GM21717 (cell line): Measurements from ENCODE around the gene BSND.
"Not testable (repeated sequence)": the region's sequence is repeated elsewhere in the genome, so short reads cannot be mapped to it uniquely, and the experiment has no call there.

ENCODE experiments used
- ATAC-seq: cut with Tn5 transposase; IDR thresholded peaks from one replicate; pipeline ENCODE4 v1.9.1; 2021; ENCODE audit warnings: mild to moderate bottlenecking, moderate library complexity; ENCODE audit not compliant: unreplicated experiment

BSND gene

GRCh38 chr1:55015731-55016620, 17.2 kb downstream of the BSND start:
- no peak for ATAC-seq

GRCh38 chr1:55018395-55018794, 19.7 kb downstream of the BSND start:
- ATAC-seq, result no peak

GRCh38 chr1:55021942-55022546, 23.3 kb downstream of the BSND start:
- peak; percentile 77 for ATAC-seq

GRCh38 chr1:55024163-55024562, 25.4 kb downstream of the BSND start:
- not testable (repeated sequence) for ATAC-seq

GRCh38 chr1:55026682-55027081, 27.9 kb downstream of the BSND start:
- not testable (repeated sequence) for ATAC-seq

GRCh38 chr1:55031098-55031497, 32.4 kb downstream of the BSND start:
- not testable (repeated sequence) for ATAC-seq

- no peak for ATAC-seq
These were observed 34.5 kb downstream of the BSND start for GRCh38 chr1:55033265-55033614.

- ATAC-seq, result no peak
These were observed 35.9 kb downstream of the BSND start for GRCh38 chr1:55034476-55035133.

- no peak for ATAC-seq
These were observed 37.2 kb downstream of the BSND start for GRCh38 chr1:55035904-55036303.

GRCh38 chr1:55037733-55038551, 39.2 kb downstream of the BSND start:
- ATAC-seq, result no peak

GRCh38 chr1:55038552-55038838, 39.8 kb downstream of the BSND start:
- ATAC-seq, result no peak

- ATAC-seq, result no peak
These were observed 40.2 kb downstream of the BSND start for GRCh38 chr1:55038974-55039341.

GRCh38 chr1:55039342-55040082, 40.8 kb downstream of the BSND start, which contains the start of gene PCSK9:
Gene PCSK9, plus strand, starts transcription at chr1:55039548. Its CDS starts 290 bp downstream, at chr1:55039838.
- ATAC-seq, result no peak

- ATAC-seq, result no peak
These were observed 41.6 kb downstream of the BSND start for GRCh38 chr1:55040083-55040932.

- ATAC-seq, result no peak
These were observed 42.3 kb downstream of the BSND start for GRCh38 chr1:55040933-55041494.

GRCh38 chr1:55041613-55042012, 42.9 kb downstream of the BSND start:
- ATAC-seq, result no peak

GRCh38 chr1:55043011-55043410, 44.3 kb downstream of the BSND start:
- ATAC-seq, result no peak

- no peak for ATAC-seq
These were observed 45.0 kb downstream of the BSND start for GRCh38 chr1:55043726-55044125.
